ENCODE data around the gene EME1. TPM values are rescaled to one million over a fixed set of nuclear protein-coding genes. Genes with fewer than 3 reads are reported as not detected.

The EME1 gene
- total and polyA plus RNA-seq, 2 experiments from 2014 or later, result 14.4 to 15.9 TPM

DNA sequence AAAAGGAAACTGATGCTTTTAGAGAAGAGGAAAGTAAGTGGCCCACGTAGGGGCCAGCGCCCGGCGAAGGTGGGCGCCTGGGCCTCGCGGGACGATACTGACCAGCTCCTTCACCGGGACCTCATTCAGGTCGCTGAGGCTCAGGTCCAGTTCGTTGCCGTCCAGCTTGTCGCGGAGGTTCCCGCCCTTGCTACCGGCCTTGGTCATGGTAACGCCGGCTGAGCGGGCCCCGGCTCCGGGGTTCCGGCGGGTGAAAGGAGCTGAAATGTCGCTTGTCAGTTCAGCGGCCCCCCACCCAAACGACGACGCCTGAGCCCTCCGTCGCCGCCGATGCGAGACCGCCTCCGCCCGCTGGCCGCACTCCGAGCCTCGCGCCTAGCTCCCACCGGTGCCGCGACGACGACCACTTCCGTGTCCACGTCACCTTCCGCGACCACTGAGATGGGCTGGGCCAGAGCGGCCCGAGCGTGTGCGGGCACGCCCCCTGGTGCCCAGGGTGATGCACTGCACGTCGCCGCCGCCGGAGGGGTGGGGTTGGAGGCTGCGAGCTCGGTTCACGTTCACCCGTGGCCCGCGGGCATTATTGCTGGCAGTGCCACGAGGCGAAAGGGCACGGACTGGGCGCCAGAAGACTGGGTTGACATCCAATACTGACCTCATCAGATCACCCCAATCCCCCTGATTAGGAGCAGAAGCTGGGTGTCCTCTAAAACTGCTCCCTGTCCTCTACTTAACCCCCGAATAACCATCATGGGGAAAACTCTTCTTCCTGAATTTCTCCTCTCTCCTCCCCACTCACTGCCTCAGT is 24.3 kb downstream of the EME1 start, which contains the start of gene LRRC59 (continued):
- TF ChIP-seq, protein P1, sequence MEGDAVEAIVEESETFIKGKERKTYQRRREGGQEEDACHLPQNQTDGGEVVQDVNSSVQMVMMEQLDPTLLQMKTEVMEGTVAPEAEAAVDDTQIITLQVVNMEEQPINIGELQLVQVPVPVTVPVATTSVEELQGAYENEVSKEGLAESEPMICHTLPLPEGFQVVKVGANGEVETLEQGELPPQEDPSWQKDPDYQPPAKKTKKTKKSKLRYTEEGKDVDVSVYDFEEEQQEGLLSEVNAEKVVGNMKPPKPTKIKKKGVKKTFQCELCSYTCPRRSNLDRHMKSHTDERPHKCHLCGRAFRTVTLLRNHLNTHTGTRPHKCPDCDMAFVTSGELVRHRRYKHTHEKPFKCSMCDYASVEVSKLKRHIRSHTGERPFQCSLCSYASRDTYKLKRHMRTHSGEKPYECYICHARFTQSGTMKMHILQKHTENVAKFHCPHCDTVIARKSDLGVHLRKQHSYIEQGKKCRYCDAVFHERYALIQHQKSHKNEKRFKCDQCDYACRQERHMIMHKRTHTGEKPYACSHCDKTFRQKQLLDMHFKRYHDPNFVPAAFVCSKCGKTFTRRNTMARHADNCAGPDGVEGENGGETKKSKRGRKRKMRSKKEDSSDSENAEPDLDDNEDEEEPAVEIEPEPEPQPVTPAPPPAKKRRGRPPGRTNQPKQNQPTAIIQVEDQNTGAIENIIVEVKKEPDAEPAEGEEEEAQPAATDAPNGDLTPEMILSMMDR (conservative IDR thresholded peaks at IDR 0.05; ENCODE audit: low read depth in 2 of 2), result peak; percentile 73 to 97
- no peak for TF ChIP-seq ZNF331 (CRISPR knock-in tag; IDR thresholded peaks at IDR 0.05; ENCODE audit: low read depth)
- TF ChIP-seq NANOG (IDR thresholded peaks at IDR 0.05; ENCODE audit: borderline replicate concordance), result no peak
- TF ChIP-seq, protein P2, sequence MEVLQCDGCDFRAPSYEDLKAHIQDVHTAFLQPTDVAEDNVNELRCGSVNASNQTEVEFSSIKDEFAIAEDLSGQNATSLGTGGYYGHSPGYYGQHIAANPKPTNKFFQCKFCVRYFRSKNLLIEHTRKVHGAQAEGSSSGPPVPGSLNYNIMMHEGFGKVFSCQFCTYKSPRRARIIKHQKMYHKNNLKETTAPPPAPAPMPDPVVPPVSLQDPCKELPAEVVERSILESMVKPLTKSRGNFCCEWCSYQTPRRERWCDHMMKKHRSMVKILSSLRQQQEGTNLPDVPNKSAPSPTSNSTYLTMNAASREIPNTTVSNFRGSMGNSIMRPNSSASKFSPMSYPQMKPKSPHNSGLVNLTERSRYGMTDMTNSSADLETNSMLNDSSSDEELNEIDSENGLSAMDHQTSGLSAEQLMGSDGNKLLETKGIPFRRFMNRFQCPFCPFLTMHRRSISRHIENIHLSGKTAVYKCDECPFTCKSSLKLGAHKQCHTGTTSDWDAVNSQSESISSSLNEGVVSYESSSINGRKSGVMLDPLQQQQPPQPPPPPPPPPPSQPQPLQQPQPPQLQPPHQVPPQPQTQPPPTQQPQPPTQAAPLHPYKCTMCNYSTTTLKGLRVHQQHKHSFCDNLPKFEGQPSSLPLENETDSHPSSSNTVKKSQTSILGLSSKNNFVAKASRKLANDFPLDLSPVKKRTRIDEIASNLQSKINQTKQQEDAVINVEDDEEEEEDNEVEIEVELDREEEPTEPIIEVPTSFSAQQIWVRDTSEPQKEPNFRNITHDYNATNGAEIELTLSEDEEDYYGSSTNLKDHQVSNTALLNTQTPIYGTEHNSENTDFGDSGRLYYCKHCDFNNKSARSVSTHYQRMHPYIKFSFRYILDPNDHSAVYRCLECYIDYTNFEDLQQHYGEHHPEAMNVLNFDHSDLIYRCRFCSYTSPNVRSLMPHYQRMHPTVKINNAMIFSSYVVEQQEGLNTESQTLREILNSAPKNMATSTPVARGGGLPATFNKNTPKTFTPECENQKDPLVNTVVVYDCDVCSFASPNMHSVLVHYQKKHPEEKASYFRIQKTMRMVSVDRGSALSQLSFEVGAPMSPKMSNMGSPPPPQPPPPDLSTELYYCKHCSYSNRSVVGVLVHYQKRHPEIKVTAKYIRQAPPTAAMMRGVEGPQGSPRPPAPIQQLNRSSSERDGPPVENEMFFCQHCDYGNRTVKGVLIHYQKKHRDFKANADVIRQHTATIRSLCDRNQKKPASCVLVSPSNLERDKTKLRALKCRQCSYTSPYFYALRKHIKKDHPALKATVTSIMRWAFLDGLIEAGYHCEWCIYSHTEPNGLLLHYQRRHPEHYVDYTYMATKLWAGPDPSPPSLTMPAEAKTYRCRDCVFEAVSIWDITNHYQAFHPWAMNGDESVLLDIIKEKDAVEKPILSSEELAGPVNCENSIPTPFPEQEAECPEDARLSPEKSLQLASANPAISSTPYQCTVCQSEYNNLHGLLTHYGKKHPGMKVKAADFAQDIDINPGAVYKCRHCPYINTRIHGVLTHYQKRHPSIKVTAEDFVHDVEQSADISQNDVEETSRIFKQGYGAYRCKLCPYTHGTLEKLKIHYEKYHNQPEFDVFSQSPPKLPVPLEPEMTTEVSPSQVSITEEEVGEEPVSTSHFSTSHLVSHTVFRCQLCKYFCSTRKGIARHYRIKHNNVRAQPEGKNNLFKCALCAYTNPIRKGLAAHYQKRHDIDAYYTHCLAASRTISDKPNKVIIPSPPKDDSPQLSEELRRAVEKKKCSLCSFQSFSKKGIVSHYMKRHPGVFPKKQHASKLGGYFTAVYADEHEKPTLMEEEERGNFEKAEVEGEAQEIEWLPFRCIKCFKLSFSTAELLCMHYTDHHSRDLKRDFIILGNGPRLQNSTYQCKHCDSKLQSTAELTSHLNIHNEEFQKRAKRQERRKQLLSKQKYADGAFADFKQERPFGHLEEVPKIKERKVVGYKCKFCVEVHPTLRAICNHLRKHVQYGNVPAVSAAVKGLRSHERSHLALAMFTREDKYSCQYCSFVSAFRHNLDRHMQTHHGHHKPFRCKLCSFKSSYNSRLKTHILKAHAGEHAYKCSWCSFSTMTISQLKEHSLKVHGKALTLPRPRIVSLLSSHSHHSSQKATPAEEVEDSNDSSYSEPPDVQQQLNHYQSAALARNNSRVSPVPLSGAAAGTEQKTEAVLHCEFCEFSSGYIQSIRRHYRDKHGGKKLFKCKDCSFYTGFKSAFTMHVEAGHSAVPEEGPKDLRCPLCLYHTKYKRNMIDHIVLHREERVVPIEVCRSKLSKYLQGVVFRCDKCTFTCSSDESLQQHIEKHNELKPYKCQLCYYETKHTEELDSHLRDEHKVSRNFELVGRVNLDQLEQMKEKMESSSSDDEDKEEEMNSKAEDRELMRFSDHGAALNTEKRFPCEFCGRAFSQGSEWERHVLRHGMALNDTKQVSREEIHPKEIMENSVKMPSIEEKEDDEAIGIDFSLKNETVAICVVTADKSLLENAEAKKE (CRISPR knock-in tag; IDR thresholded peaks at IDR 0.05), result no peak
- TF ChIP-seq STAT1 (IDR thresholded peaks at IDR 0.05; ENCODE audit: unreplicated experiment), result no peak
- no peak for TF ChIP-seq JUNB (IDR thresholded peaks at IDR 0.05; ENCODE audit: unreplicated experiment)
- TF ChIP-seq CREB1 (CRISPR knock-in tag; IDR thresholded peaks at IDR 0.05; ENCODE audit: low read depth), result peak; percentile 95
